Measurements from ENCODE around the gene VWA1. TPM values are rescaled to one million over a fixed set of nuclear protein-coding genes. Genes with fewer than 3 reads are reported as not detected.
"Not testable (repeated sequence)": the region's sequence is repeated elsewhere in the genome, so short reads cannot be mapped to it uniquely, and the experiment has no call there.

The VWA1 gene
- polyA plus RNA-seq, 4 donors, result 53.9 to 92.3 (median 63.1) TPM

DNA sequence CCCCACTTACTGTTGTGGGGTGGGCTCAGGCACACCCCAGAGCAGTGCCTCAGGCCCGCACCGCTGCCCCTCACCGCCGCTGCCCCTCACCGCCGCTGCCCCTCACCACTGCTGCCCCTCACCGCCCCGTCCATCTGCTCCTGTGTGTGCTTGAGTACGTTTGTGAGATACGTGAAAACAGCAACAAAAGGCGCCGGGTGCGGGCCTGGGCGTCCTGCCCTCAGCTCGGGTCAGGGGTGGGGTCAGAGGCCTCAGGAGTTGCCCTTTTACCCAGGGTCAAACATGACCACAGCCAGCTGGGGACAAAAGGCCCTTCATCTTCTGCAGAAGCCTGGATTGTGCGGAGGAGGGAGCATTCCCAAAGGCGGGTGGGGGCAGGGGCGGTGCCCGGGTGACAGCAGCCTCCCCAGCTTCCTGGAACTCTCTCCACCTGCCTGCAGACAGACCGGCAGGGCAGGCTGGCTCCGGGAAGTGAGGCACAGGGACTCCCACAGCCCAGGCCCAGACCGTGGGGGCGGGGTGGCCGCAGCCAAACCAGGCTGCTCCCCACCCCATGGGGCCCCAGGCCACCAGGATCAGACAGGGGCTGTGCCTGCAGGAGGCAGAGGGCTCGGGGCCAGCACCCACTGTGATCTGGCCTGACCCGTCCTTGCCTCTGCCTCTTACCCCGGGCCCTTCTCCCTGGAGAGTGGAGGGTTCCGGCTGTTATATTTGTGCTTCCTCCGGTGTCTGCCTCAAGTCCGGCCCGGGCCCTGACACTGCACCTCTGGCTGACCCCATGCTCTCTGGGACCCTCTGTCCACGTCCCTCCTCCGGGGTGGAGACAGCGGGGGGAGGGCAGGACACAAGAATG, 2.3 kb upstream of the VWA1 start:
- DNase-seq (ENCODE audit: low read depth in 4 of 4, low spot score in 3 of 4), result no peak

DNA sequence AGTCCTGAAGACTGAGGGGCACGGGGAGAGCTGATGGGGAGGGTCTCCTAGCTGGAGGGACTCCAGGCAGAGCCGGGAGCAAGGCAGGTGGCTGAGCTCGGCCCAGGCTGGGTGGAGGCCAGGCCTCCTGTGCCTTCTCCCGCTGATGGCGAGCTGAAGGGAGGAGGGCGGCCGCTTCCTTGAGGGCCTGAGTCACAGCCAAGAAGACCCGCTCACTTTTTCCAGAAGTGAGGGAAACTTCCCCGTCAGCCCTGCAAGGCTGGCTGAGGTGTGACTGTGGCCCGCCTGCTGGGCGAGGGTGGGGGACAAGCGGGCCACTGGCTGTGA, 1.7 kb upstream of the VWA1 start:
- no peak for DNase-seq (ENCODE audit: low read depth in 4 of 4, low spot score in 3 of 4)

DNA sequence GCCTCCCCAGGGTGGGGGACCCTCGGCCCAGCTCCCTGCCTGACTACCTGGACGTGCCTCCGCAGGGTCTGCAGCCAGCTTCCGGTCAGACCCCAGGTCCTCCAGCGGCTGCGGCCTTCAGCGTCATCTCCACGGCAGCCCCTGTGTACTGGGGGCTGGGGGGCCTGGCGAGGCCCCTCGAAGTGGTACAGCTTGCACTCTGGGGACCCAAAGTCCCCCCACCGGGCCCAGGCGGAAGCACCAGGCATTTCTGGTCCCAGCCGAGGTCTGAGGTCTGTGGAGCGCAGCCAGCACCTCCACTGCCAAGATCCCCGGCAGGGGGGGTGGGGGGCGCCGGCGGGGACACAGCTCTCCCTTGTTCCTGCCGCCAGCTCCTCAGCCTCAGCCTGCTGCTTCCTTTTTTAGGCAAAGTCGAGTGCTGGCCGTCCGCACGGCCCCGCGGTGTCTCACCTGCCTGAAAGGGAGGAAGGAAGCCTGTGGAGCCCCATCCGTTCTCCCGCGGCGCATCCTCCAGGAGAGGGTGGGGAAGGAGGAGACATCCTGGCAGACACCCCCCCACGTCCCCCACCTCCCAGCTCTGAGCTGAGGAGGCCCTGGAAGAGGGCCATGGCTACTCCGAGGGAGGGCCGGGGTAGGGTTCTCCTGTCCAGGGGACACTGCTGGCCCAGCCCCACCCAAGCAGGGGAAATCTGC, 1.2 kb upstream of the VWA1 start:
- no peak for DNase-seq (ENCODE audit: low read depth in 4 of 4, low spot score in 3 of 4)

DNA sequence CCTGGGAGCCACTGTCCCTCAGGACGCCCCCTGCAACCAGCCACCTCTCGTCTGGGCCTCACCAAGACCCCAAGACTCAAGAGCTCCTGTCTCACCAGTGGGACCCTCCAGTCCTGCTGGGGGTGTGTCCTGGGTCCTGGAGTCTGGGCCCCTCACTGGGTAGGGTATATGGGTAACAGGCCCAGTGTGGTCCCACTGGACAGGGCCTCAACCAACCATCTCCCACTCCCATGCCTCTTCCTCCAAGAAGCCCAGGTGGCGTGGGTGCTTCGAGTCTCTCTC, 725 bp upstream of the VWA1 start:
- DNase-seq (ENCODE audit: low read depth in 4 of 4, low spot score in 3 of 4), result no peak

DNA sequence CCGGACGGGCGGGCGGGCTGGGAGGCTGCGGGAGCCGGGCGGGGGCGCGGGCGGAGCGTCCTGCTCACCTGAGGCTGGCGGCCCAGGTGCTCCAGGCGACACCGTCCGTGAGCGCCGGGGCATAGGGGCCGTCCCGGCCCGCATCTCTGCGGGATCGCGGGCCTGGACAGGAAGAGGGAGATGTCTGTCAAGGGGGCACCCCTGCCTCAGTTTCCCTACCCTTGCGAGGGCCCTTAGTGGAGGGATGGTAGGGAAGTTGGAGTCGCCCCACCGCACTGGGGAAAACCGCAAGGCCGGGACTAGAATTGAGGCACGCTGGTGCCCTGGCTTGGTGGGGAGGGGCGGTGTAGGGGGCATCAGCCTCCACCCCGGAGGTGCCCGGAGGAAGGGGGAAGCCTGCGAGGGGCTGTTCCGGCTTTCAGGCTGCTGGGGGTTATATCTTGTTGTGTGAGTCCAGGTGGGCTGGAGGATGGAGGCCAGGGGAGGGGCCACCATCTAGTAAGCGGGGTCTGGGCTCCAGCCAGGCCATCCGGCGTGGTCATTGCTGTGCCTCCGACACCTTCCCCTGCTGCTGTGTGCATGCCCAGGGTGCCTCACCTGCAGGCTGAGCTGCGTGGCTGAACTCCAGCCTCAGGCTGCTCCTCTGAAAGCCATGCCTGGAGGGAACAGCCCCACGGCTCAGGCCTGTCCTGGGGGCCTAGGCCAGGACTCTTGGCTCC, 580 bp downstream of the VWA1 start:
- no peak for DNase-seq (ENCODE audit: low read depth in 4 of 4, low spot score in 3 of 4)

DNA sequence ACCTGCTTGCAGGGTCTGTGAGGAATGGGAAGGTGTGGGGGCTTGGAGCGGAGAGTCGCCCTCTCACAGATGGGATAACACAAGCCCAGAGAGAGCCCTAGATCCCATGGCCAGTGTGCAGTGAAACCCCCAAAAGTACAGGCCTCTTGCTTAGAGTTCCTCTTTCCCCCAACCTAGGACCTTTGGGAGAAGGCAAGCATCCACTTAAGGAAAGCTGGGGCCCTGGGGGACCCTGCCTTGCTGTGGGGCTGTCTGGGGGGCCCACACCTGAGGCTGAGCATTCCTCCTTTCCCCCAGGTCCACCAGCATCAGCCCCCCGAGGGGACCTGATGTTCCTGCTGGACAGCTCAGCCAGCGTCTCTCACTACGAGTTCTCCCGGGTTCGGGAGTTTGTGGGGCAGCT, 1.1 kb downstream of the VWA1 start:
- no peak for DNase-seq (ENCODE audit: low read depth in 4 of 4, low spot score in 3 of 4)

DNA sequence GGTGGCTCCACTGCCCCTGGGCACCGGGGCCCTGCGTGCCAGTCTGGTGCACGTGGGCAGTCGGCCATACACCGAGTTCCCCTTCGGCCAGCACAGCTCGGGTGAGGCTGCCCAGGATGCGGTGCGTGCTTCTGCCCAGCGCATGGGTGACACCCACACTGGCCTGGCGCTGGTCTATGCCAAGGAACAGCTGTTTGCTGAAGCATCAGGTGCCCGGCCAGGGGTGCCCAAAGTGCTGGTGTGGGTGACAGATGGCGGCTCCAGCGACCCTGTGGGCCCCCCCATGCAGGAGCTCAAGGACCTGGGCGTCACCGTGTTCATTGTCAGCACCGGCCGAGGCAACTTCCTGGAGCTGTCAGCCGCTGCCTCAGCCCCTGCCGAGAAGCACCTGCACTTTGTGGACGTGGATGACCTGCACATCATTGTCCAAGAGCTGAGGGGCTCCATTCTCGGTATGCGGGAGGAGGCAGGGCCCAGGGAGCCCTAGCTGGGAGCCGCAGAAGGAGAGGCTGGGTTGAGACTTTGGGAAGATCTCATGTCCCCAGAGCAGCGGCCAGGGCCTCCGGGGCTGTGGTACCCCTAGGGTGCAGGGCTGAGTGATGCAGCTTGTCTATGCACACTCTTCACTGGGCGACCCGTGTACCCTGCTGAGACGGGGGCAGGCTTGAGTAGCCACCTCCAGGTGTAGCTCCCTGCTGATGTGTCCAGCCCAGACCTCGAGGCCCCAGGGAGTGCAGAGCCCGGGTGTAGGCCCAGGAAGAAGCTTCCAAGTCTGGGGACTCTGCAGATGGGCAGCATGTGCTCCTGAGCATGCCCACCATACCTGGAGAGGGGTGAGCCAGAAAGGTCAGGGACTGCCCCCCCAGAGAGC, 1.8 kb downstream of the VWA1 start:
- no peak for DNase-seq (ENCODE audit: low read depth in 4 of 4, low spot score in 3 of 4)

DNA sequence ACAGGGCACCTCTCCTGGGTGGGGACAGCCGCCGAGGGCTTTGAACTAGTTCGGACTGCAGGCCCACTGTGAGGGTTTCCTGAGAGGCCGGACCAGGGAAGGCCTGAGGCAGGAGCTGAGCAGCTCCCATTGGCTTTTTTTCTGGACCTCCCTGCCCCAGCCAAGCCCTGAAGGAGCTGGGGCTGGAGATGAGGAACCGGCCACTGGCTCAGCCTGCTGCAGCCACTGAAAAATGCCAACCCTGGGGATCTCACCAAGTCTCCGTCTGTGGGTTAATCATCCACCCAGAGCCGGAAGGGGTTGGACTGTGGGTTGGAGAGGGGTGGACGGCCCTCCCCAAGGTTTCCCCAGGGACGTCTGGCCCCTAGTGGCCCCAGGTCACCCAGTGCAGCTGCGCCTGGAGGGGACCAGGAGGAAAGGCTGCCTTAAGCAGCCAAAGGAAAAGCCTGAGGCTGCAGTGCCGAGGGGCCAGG, 2.5 kb downstream of the VWA1 start:
- DNase-seq (ENCODE audit: low read depth in 4 of 4, low spot score in 3 of 4), result peak in 1 of 4 donors; percentile 55

DNA sequence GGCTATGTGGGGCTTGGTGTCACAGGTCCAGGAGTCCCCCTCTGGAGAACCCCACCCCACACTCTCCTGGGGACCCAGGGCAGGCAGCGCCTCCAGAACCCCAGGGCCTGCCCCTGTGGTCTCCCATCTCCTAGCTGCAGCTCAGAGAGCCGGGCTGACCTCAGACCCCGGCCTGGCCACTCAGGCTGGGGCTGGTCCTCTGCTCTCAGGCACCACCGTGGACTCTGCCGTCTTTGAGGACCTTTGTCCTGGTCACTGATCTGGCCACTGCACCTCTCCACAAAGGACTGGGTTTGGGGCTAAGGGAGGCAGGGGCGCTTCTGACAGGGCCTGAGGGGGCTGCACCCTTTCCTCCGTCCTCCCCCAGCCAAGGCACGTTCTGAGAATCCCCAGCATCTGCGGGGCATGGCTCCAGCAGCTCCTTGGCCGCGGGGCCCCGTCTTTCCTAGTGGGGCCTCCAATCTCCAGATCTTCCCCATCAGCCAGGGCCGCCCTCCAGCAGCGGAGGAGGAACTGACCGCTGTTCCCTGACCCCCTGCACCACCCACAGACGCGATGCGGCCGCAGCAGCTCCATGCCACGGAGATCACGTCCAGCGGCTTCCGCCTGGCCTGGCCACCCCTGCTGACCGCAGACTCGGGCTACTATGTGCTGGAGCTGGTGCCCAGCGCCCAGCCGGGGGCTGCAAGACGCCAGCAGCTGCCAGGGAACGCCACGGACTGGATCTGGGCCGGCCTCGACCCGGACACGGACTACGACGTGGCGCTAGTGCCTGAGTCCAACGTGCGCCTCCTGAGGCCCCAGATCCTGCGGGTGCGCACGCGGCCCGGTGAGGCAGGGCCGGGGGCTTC, 3.3 kb downstream of the VWA1 start:
- no peak for DNase-seq (ENCODE audit: low read depth in 4 of 4, low spot score in 3 of 4)

DNA sequence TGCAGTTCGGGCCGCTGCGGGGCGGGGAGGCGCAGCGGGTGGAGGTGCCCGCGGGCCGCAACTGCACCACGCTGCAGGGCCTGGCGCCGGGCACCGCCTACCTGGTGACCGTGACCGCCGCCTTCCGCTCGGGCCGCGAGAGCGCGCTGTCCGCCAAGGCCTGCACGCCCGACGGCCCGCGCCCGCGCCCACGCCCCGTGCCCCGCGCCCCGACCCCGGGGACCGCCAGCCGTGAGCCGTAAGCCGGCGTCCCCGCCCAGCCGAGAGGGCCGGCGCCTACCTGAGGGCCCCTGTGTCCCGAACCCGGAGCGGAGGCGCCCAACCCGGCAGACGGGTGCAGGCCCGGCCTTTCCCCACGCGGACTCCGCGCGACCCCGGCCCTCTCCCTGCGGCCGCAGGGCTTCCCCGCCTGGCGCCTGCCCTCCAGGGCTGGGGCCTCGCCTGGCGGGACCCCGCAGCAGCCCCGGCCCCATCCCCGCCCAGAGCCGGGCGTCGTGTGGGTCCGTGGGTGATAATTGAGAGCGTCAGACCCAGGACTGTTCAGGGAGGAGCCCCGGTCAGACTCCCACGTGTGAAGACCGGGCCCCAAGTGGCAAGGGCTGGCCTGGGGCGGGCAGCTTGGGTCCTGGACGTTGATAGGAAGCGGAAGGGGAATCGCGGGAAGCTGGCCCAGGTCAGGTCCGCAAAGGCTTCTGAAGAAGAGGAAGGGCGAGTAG, 4.2 kb downstream of the VWA1 start:
- DNase-seq (ENCODE audit: low read depth in 4 of 4, low spot score in 3 of 4), result no peak

DNA sequence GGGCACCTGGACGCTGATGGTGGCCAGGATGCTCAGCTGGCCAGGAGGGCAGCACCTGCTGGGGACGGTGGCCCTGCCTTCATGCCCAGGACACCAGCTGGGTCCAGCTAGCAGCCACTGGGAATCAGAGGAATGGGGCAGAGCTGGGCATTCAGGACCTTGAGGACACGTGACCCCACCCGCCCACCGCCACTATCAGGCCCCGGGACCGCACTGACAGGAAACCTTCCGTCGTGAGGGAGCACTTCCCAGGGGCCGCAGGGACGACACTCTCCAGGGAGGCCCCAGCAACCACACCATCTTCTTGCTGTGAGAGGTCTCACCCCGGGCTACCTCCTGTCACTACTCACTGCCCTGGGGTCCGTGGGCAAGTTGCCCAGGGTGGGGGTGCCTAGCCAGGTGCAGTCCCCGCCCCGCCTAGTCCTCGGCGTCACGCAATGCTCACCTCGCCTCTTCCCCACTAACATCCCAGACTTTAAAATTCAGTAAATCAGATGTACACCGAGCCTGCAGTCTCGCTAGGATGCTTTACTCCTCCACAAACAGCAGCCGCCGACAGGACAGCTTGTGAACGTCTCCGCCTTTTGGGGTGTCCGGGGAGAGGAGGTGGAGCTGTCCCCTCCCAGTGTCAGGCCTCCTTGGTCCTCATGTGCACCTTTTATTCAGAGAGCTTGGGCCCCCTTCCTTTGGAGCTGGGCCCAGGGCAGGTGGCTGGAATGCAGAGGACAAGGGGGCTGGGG, 4.9 kb downstream of the VWA1 start:
- DNase-seq (ENCODE audit: low read depth in 4 of 4, low spot score in 3 of 4), result no peak

DNA sequence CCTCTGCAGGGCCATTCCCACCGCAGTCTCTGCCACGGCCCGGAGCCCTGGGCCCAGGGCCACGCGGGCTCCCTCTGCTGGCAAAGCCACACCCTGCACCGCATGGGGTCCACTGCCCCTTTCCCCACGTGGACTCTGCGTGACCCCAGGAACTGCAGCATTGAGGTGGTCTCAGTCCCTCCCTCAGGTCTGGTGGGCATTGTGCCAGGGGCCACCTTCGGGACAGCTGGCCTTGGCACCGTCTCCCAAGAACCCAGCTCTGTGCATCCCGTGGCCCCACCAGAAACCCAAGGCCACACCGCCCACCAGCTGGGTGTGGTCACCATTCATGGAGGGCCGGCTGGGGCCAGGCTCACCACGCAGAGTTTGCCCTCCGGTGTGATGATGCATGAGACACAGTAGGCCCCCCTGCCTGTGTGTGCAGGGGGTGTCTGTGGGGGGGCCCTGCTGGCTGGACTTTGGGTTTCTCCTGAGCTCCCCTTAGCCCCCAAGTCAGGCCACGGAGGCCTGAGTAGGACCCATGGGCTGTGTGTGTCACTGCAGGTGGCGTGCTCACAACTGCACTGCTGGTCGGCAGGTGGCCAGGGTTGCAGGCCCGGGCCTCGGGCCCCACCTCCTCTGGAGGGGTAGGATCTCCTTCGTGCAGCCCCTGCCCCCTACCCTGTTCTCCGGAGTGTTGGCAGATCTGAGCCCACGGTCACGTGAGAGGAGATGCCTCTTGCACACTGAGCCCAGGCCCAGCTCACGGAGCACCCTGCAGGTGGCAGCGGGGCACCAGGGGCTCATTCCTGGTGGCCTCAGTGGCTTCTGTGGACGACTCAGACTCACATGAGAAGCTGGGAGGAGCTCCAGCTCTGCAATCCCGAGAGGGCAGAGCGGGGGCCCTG, 5.8 kb downstream of the VWA1 start:
- no peak for DNase-seq (ENCODE audit: low read depth in 4 of 4, low spot score in 3 of 4)

DNA sequence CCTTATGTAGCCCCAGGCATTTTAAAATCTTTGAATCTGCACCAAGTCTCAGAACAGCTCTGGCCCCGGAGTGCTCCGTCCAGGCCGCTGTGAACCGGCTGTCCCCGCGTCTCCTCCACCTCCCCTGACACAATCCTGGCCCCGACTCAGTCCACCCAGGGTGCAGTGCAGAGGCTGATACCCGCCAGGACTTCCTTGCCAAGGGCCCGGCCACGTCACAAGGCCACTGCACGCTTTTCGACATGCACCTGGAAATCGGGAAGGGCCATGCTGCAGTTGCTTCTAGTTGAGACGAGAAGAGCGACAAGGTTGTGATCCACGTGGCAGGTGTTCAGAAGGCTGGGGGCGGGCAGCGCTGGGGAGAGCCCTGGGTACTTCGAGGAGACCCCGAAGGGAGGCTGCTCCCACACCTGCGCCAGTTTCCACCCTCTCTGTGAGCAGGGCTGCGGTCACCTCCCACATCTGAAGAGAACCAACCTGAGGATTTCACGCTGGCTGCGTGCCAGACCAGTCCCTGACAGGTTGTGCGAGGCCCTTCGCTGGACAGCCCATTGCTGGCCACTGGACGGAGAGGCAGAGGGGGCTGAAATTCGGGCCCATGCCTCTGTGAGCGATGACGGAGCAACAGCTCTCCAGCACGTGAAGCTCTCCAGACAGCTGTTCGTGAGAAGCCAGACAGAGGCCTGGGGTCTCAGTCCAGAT, 6.7 kb downstream of the VWA1 start:
- no peak for DNase-seq (ENCODE audit: low read depth in 4 of 4, low spot score in 3 of 4)

DNA sequence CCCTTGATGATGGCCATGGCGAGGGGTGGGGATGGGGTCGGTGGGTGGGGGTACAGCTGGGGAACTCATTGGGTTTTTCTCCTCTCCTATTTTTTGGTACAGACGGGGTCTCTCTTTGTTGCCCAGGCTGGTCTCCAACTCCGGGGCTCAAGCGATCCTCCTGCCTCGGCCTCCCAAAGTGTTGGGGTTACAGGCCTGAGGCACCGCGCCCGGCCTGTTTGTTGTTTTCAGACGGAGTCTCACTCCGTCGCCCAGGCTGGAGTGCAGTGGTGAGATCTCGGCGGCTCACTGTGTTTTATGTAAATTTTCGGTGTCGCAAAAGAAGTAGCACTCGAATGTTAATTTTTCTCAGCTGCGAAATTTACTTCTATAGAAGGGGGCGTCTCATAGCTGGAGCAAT, 11.1 kb downstream of the VWA1 start:
- DNase-seq (ENCODE audit: low read depth in 4 of 4, low spot score in 3 of 4), result not testable (repeated sequence)

DNA sequence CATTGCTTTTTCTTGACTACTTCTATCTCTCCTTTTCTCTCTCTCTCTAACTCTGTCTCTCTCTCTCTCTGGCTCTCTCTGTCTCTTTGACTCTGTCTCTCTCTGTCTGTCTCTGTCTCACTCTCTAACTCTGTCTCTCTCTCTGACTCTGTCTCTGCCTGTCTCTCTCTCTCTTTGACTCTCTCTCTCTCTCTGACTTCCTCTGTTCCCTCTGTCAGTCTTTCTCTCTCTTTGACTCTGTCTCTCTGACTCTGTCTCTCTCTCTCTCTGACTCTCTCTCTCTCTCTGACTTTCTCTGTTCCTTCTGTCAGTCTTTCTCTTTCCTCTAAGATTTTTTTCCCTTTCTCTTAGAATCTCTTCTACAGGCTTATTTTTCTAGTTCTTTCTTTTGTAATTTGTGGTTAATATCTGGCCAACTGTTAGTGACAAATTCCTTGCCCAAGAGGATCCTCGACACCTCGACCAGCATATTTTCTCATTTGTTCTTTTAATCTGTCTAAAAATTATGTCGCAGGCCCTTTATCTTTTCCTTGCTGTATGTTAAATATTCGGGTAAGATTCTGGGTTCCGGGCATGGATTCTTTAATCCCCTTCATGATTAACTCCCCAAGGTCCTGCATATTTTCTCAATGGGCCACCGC, 13.7 kb downstream of the VWA1 start, which contains the start of gene ATAD3C:
Gene ATAD3C, plus strand, starts transcription at position 591 of the 641 bp plus-strand sequence. CDS start 995 bp downstream, outside the sequence.
- no peak for DNase-seq (ENCODE audit: low read depth in 4 of 4, low spot score in 3 of 4)

DNA sequence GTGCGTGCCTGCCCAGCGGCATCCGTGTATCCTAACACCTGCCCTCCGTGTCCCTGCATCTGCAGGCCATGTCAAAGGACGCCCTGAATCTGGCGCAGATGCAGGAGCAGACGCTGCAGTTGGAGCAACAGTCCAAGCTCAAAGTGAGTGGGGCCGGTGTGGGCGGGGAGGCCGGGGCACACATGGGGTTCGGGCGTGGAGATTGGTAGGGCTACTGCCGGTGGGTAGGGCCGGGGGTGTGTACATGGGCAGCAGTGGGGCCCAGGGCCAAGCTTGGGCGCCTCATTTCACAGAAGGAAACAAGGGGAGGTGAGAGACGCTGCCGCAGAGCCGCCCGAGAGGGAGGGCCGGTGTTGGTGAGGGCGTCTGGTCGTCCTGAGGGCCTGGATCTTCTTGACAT, 15.1 kb downstream of the VWA1 start:
- DNase-seq (ENCODE audit: low read depth in 4 of 4, low spot score in 3 of 4), result not testable (repeated sequence)
